HUDEP-2 (cell line): ENCODE results near the gene TRPC4AP.

Source experiments
- DNase-seq, 76 experiments: peaks; one replicate each; lab custom pipeline; 2025; ENCODE audit not compliant: unreplicated experiment in 76 of 76; lab: John Stamatoyannopoulos, UW

TRPC4AP gene

GRCh38 chr20:35017099-35017835, 75.3 kb downstream of the TRPC4AP start:
- DNase-seq = no peak

- DNase-seq = no peak
Observed at GRCh38 chr20:35015863-35016193, 76.8 kb downstream of the TRPC4AP start.

- no peak for DNase-seq
Observed at GRCh38 chr20:35014537-35014936, 78.1 kb downstream of the TRPC4AP start.

GRCh38 chr20:35013421-35014411, 78.9 kb downstream of the TRPC4AP start:
- no peak for DNase-seq

GRCh38 chr20:35012227-35013069, 80.2 kb downstream of the TRPC4AP start:
- DNase-seq = no peak

- DNase-seq = no peak
Observed at GRCh38 chr20:35011589-35012226, 80.9 kb downstream of the TRPC4AP start.

GRCh38 chr20:35010405-35011192, 82.0 kb downstream of the TRPC4AP start:
- no peak for DNase-seq

GRCh38 chr20:35009665-35010328, 82.8 kb downstream of the TRPC4AP start:
- no peak for DNase-seq

- DNase-seq = no peak
Observed at GRCh38 chr20:35008411-35009342, 83.9 kb downstream of the TRPC4AP start.

- no peak for DNase-seq
Observed at GRCh38 chr20:35007891-35008290, 84.7 kb downstream of the TRPC4AP start.

- no peak for DNase-seq
Observed at GRCh38 chr20:35007413-35007812, 85.2 kb downstream of the TRPC4AP start.

- DNase-seq = no peak
Observed at GRCh38 chr20:35006531-35006971, 86.1 kb downstream of the TRPC4AP start.

GRCh38 chr20:35006009-35006408, 86.6 kb downstream of the TRPC4AP start:
- DNase-seq = no peak

- DNase-seq = no peak
Observed at GRCh38 chr20:35005463-35005961, 87.1 kb downstream of the TRPC4AP start.

GRCh38 chr20:35004749-35005462, 87.7 kb downstream of the TRPC4AP start:
- no peak for DNase-seq

- no peak for DNase-seq
Observed at GRCh38 chr20:35004051-35004725, 88.4 kb downstream of the TRPC4AP start.
